ENCODE results near the gene RNF208. TPM values are rescaled to one million over a fixed set of nuclear protein-coding genes. Genes with fewer than 3 reads are reported as not detected.

Gene RNF208
- total RNA-seq, 2 donors from 2014 or later, result 3.7 TPM; not detected in 1

- H3K36me3 ChIP-seq, result no peaks in the 10 kb centered on the region
- ATAC-seq (ENCODE audit: insufficient number of reproducible peaks, low FRiP score, low read depth), result no peak
- no peak overlapping the region for H3K27ac ChIP-seq
- DNase-seq (ENCODE audit: low spot score), result no peak
- no peaks in the 10 kb centered on the region for H3K27me3 ChIP-seq (replicated peaks; ENCODE audit: insufficient read depth)
- no peak overlapping the region for H3K4me3 ChIP-seq
- no peaks in the 10 kb centered on the region for H3K9me3 ChIP-seq
- peaks cover 14 to 26% of the 10 kb centered on the region in 2 donors for H3K4me1 ChIP-seq (ENCODE audit: control insufficient read depth in 1 of 2, low read depth in 2 of 2)
- TF ChIP-seq CTCF (IDR thresholded peaks at IDR 0.05), result no peak
These were observed 30.8 kb upstream of the RNF208 start for GRCh38 chr9:137252555-137253506.

GRCh38 chr9:137251490-137252268 is 29.6 kb upstream of the RNF208 start:
- Histone ChIP-seq H3K4me3 (no peak overlapping the region), H3K27me3 (replicated peaks; ENCODE audit: insufficient read depth) (no peaks in the 10 kb centered on the region), H3K4me1 (ENCODE audit: control insufficient read depth in 1 of 2, low read depth in 2 of 2) (peaks cover 14 to 22% of the 10 kb centered on the region in 2 donors), H3K27ac (no peak overlapping the region), H3K36me3 (no peaks in the 10 kb centered on the region), H3K9me3 (no peaks in the 10 kb centered on the region)
- TF ChIP-seq CTCF (IDR thresholded peaks at IDR 0.05), result no peak
- DNase-seq (ENCODE audit: low spot score), result no peak
- ATAC-seq (ENCODE audit: insufficient number of reproducible peaks, low FRiP score, low read depth), result no peak

- no peak for ATAC-seq (ENCODE audit: insufficient number of reproducible peaks, low FRiP score, low read depth)
- Histone ChIP-seq H3K9me3 (no peaks in the 10 kb centered on the region), H3K4me1 (ENCODE audit: control insufficient read depth in 1 of 2, low read depth in 2 of 2) (peaks cover 9 to 16% of the 10 kb centered on the region in 2 donors), H3K36me3 (no peaks in the 10 kb centered on the region), H3K4me3 (no peak within 1 kb of the TSS), H3K27ac (no peak within 1 kb of the TSS), H3K27me3 (replicated peaks; ENCODE audit: insufficient read depth) (no peaks in the 10 kb centered on the region)
- DNase-seq (ENCODE audit: low spot score), result no peak
- no peak for TF ChIP-seq CTCF (IDR thresholded peaks at IDR 0.05)
These were observed 29.1 kb upstream of the RNF208 start, which contains the start of gene STPG3 for GRCh38 chr9:137251194-137251461. TSS of gene STPG3 (plus strand) at chr9:137251286. CDS start at chr9:137251287, 1 bp downstream.

- peaks cover 5 to 11% of the 10 kb centered on the region in 2 donors for H3K4me1 ChIP-seq (ENCODE audit: control insufficient read depth in 1 of 2, low read depth in 2 of 2)
- TF ChIP-seq CTCF (IDR thresholded peaks at IDR 0.05), result no peak
- ATAC-seq (ENCODE audit: insufficient number of reproducible peaks, low FRiP score, low read depth) (no peak), DNase-seq (ENCODE audit: low spot score) (no peak)
- H3K27ac ChIP-seq, result no peak overlapping the region
- no peak overlapping the region for H3K4me3 ChIP-seq
- no peaks in the 10 kb centered on the region for H3K36me3 ChIP-seq
- H3K27me3 ChIP-seq (replicated peaks; ENCODE audit: insufficient read depth), result no peaks in the 10 kb centered on the region
- no peaks in the 10 kb centered on the region for H3K9me3 ChIP-seq
These were observed 28.5 kb upstream of the RNF208 start for GRCh38 chr9:137250329-137251193.

All from thoracic aorta (tissue), 2 donors.